Trophoblast cell (in vitro differentiated cells and primary cell): Measurements from ENCODE around the gene GRIN2C.

Source experiments
- DNase-seq, 2 donors: peaks; one replicate each; pipeline ENCODE4 v3.0.0-alpha.2; 2016
- H2AFZ ChIP-seq: 2 replicates; pipeline ENCODE4 v1.6.1; 2013; ENCODE audit warnings: low read length, moderate library complexity, mild to moderate bottlenecking; ENCODE audit not compliant: insufficient read depth, poor library complexity
- H2AK5ac ChIP-seq: 2 replicates; pipeline ENCODE4 v1.6.1; 2013; ENCODE audit warnings: mild to moderate bottlenecking, low read length
- H2BK120ac ChIP-seq: 2 replicates; pipeline ENCODE4 v1.6.1; 2013; ENCODE audit warnings: low read length, mild to moderate bottlenecking, moderate library complexity; ENCODE audit not compliant: insufficient read depth, poor library complexity
- H2BK12ac ChIP-seq: 2 replicates; pipeline ENCODE4 v1.6.1; 2013; ENCODE audit warnings: mild to moderate bottlenecking, low read length, moderate library complexity
- H2BK5ac ChIP-seq: 2 replicates; pipeline ENCODE4 v1.6.1; 2013; ENCODE audit warnings: low read length, low read depth, moderate library complexity, mild to moderate bottlenecking; ENCODE audit not compliant: poor library complexity
- H3K14ac ChIP-seq: 2 replicates; pipeline ENCODE4 v1.6.1; 2013; ENCODE audit warnings: mild to moderate bottlenecking, low read length
- H3K18ac ChIP-seq: 2 replicates; pipeline ENCODE4 v1.6.1; 2013; ENCODE audit warnings: mild to moderate bottlenecking, low read length
- H3K23ac ChIP-seq: 2 replicates; pipeline ENCODE4 v1.6.1; 2013; ENCODE audit warnings: low read length
- H3K27ac ChIP-seq: 2 replicates; pipeline ENCODE4 v1.5.1; 2013; ENCODE audit warnings: low read depth, mild to moderate bottlenecking, inconsistent platforms, low read length, moderate library complexity
- H3K27me3 ChIP-seq: 2 replicates; pipeline ENCODE4 v1.6.1; 2013; ENCODE audit warnings: inconsistent platforms, mild to moderate bottlenecking, low read length, moderate library complexity; ENCODE audit not compliant: insufficient read depth
- H3K36me3 ChIP-seq, 2 experiments: 1 replicate in 1 of 2; 2 replicates in 1 of 2; pipeline ENCODE4 v1.6.1; 2013; ENCODE audit warnings: low read length in 2 of 2, mild to moderate bottlenecking in 2 of 2, moderate library complexity in 1 of 2; ENCODE audit not compliant: insufficient read depth in 2 of 2, control insufficient read depth in 1 of 2
- H3K4ac ChIP-seq: 2 replicates; pipeline ENCODE4 v1.6.1; 2013; ENCODE audit warnings: low read depth, mild to moderate bottlenecking, low read length, moderate library complexity
- H3K4me1 ChIP-seq, 2 experiments: 1 replicate in 1 of 2; 2 replicates in 1 of 2; pipeline ENCODE4 v1.6.1; 2013; ENCODE audit warnings: low read length in 2 of 2, mild to moderate bottlenecking in 2 of 2, moderate library complexity in 1 of 2; ENCODE audit not compliant: insufficient read depth in 2 of 2, control insufficient read depth in 1 of 2
- H3K4me2 ChIP-seq: 2 replicates; pipeline ENCODE4 v1.6.1; 2013; ENCODE audit warnings: inconsistent platforms, mild to moderate bottlenecking, low read length, moderate library complexity
- H3K4me3 ChIP-seq: 2 replicates; pipeline ENCODE4 v1.5.1; 2013; ENCODE audit warnings: mild to moderate bottlenecking, low read depth, low read length, inconsistent platforms
- H3K79me1 ChIP-seq: one replicate; pipeline ENCODE4 v1.6.1; 2013; ENCODE audit warnings: low read length
- H3K79me2 ChIP-seq: 2 replicates; pipeline ENCODE4 v1.6.1; 2013; ENCODE audit warnings: low read length, mild to moderate bottlenecking; ENCODE audit not compliant: control insufficient read depth, insufficient read depth, poor library complexity
- H3K9ac ChIP-seq: 2 replicates; pipeline ENCODE4 v1.6.1; 2013; ENCODE audit warnings: mild to moderate bottlenecking, low read length
- H3K9me3 ChIP-seq: 2 replicates; pipeline ENCODE4 v1.6.1; 2013; ENCODE audit warnings: low read depth, mild to moderate bottlenecking, control low read depth, inconsistent platforms, low read length; ENCODE audit not compliant: insufficient read depth
- H4K12ac ChIP-seq: 2 replicates; pipeline ENCODE4 v1.6.1; 2013; ENCODE audit warnings: low read depth, mild to moderate bottlenecking, low read length, moderate library complexity
- H4K8ac ChIP-seq: 2 replicates; pipeline ENCODE4 v1.6.1; 2013; ENCODE audit warnings: low read depth, mild to moderate bottlenecking, low read length, moderate library complexity
- H4K91ac ChIP-seq: one replicate; pipeline ENCODE4 v1.6.1; 2013; ENCODE audit warnings: low read depth, mild to moderate bottlenecking, low read length, moderate library complexity
- WGBS: extraction: QIAGEN DNeasy Blood & Tissue Kit; methylation state at CpG from one replicate; pipeline ENCODE4 v1.1.7; 2013; ENCODE audit warnings: missing lambda C conversion rate; ENCODE audit not compliant: insufficient read length, insufficient coverage; ENCODE audit errors: extremely low coverage; 5-methylcytosine and 5-hydroxymethylcytosine counted together

Gene GRIN2C

DNA sequence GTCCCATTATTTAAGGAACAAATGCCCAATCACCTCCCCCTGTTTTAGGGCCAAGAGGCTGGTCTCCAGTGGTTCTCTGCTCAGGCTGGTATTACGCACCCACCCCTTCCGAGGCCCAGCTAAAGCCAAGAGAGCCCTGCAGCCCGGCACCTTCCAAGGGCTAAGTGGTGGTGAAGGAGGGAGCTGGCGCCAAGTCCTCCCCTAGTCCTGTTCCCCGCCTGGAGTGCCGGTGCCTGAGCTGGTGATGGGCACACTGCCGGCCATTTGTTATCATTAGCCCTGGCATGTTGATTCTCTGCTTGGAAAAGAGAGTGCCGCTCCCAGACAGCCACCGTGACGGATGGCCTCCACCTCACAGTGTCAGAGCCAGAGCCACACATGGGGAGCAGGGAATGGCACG, 31.9 kb downstream of the GRIN2C start:
- Histone ChIP-seq H3K9ac (no peak overlapping the region), H3K9me3 (peaks cover 2% of the 10 kb centered on the region), H3K79me1 (no peaks in the 10 kb centered on the region), H4K12ac (no peak overlapping the region), H3K18ac (no peak overlapping the region), H4K91ac (no peak overlapping the region), H3K4me2 (no peak overlapping the region), H4K8ac (no peak overlapping the region), H2BK5ac (no peak overlapping the region), H2AK5ac (no peak overlapping the region), H3K79me2 (no peaks in the 10 kb centered on the region), H3K27ac (no peak overlapping the region), H2BK12ac (no peak overlapping the region), H3K36me3 (peaks cover 20% of the 10 kb centered on the region in 2 experiments), H3K27me3 (no peaks in the 10 kb centered on the region), H3K4me1 (peaks cover 4 to 6% of the 10 kb centered on the region in 2 experiments), H2BK120ac (no peak overlapping the region), H3K23ac (no peak overlapping the region), H3K14ac (no peak overlapping the region), H3K4ac (no peak overlapping the region), H3K4me3 (no peak overlapping the region), H2AFZ (no peak overlapping the region)
- DNase-seq = no peak
- WGBS = no CpG with 5 or more reads among the region's 11 CpGs

- no peak overlapping the region for H4K8ac ChIP-seq
- H4K91ac ChIP-seq = no peak overlapping the region
- H3K9ac ChIP-seq = no peak overlapping the region
- H3K4me2 ChIP-seq = no peak overlapping the region
- no peak overlapping the region for H2BK12ac ChIP-seq
- H3K79me1 ChIP-seq = no peaks in the 10 kb centered on the region
- H3K27me3 ChIP-seq = no peaks in the 10 kb centered on the region
- peaks cover 4 to 6% of the 10 kb centered on the region in 2 experiments for H3K4me1 ChIP-seq
- no peak overlapping the region for H2BK5ac ChIP-seq
- no peak for DNase-seq
- peaks cover 20 to 25% of the 10 kb centered on the region in 2 experiments for H3K36me3 ChIP-seq
- no peak overlapping the region for H4K12ac ChIP-seq
- no peak overlapping the region for H3K18ac ChIP-seq
- no peak overlapping the region for H3K4ac ChIP-seq
- H3K9me3 ChIP-seq = peaks cover 2% of the 10 kb centered on the region
- no peak overlapping the region for H2AFZ ChIP-seq
- no CpG with 5 or more reads among the region's 9 CpGs for WGBS
- no peaks in the 10 kb centered on the region for H3K79me2 ChIP-seq
- no peak overlapping the region for H3K14ac ChIP-seq
- H3K27ac ChIP-seq = no peak overlapping the region
- H3K4me3 ChIP-seq = no peak overlapping the region
- H2BK120ac ChIP-seq = no peak overlapping the region
- H3K23ac ChIP-seq = no peak overlapping the region
- H2AK5ac ChIP-seq = no peak overlapping the region
Observed at GRCh38 chr17:74825952-74826719, 33.5 kb downstream of the GRIN2C start.

- H3K14ac ChIP-seq = no peak overlapping the region
- H2BK12ac ChIP-seq = no peak overlapping the region
- no peak for DNase-seq
- H2BK120ac ChIP-seq = no peak overlapping the region
- H2AK5ac ChIP-seq = no peak overlapping the region
- peaks cover 0 to 1% of the 10 kb centered on the region in 2 experiments for H3K4me1 ChIP-seq
- no peaks in the 10 kb centered on the region for H3K79me2 ChIP-seq
- H3K9ac ChIP-seq = no peak overlapping the region
- H3K18ac ChIP-seq = no peak overlapping the region
- no peak overlapping the region for H2AFZ ChIP-seq
- no peak overlapping the region for H3K4me3 ChIP-seq
- H3K27ac ChIP-seq = no peak overlapping the region
- peaks cover 29 to 31% of the 10 kb centered on the region in 2 experiments for H3K36me3 ChIP-seq
- H3K23ac ChIP-seq = no peak overlapping the region
- H4K91ac ChIP-seq = no peak overlapping the region
- no peak overlapping the region for H4K12ac ChIP-seq
- no peaks in the 10 kb centered on the region for H3K27me3 ChIP-seq
- H3K4ac ChIP-seq = no peak overlapping the region
- no peak overlapping the region for H4K8ac ChIP-seq
- no peak overlapping the region for H3K4me2 ChIP-seq
- no peak overlapping the region for H2BK5ac ChIP-seq
- H3K9me3 ChIP-seq = peaks cover 2% of the 10 kb centered on the region
- H3K79me1 ChIP-seq = no peaks in the 10 kb centered on the region
- WGBS = no CpG with 5 or more reads among the region's 11 CpGs
Observed at GRCh38 chr17:74824961-74825627, 34.6 kb downstream of the GRIN2C start.

- H3K27ac ChIP-seq = no peak overlapping the region
- H4K91ac ChIP-seq = no peak overlapping the region
- H3K4me2 ChIP-seq = no peak overlapping the region
- H3K36me3 ChIP-seq = peaks cover 34 to 36% of the 10 kb centered on the region in 2 experiments
- H3K79me1 ChIP-seq = no peaks in the 10 kb centered on the region
- no peaks in the 10 kb centered on the region for H3K27me3 ChIP-seq
- H3K14ac ChIP-seq = no peak overlapping the region
- no peak overlapping the region for H3K23ac ChIP-seq
- H3K9ac ChIP-seq = no peak overlapping the region
- no CpG with 5 or more reads among the region's 12 CpGs for WGBS
- H4K12ac ChIP-seq = no peak overlapping the region
- no peaks in the 10 kb centered on the region for H3K4me1 ChIP-seq
- no peak overlapping the region for H3K4me3 ChIP-seq
- no peak overlapping the region for H3K18ac ChIP-seq
- no peaks in the 10 kb centered on the region for H3K79me2 ChIP-seq
- no peak overlapping the region for H2BK12ac ChIP-seq
- DNase-seq = no peak
- no peak overlapping the region for H2BK120ac ChIP-seq
- no peak overlapping the region for H2AFZ ChIP-seq
- H2BK5ac ChIP-seq = no peak overlapping the region
- H3K4ac ChIP-seq = no peak overlapping the region
- peaks cover 2% of the 10 kb centered on the region for H3K9me3 ChIP-seq
- no peak overlapping the region for H2AK5ac ChIP-seq
- no peak overlapping the region for H4K8ac ChIP-seq
Observed at GRCh38 chr17:74822939-74823367, 36.7 kb downstream of the GRIN2C start.
